Erythroblast (primary cell): ENCODE measurements around the gene KCNB1.

Experiments used
- GATA1 ChIP-seq: IDR thresholded peaks from 2 replicates; pipeline ENCODE4 v1.6.1; 2011; ENCODE audit warnings: low read depth, mild to moderate bottlenecking, control low read depth, low read length, moderate library complexity
- POLR2A ChIP-seq: IDR thresholded peaks from 2 replicates; pipeline ENCODE4 v1.6.1; 2011; ENCODE audit warnings: mild to moderate bottlenecking, low read length

GRCh38 chr20:49510562-49511122 is 28.2 kb upstream of the KCNB1 start:
- TF ChIP-seq POLR2A: no peak
- TF ChIP-seq GATA1: no peak
